Measurements from ENCODE around the gene RNH1.

RNH1 gene

GRCh38 chr11:536841-537621 is 30.0 kb upstream of the RNH1 start, which contains the start of gene LRRC56:
Gene LRRC56 (plus strand): TSS chr11:537527. CDS start chr11:540685, 3,158 bp downstream.
- peak; percentile 89 for DNase-seq

DNA sequence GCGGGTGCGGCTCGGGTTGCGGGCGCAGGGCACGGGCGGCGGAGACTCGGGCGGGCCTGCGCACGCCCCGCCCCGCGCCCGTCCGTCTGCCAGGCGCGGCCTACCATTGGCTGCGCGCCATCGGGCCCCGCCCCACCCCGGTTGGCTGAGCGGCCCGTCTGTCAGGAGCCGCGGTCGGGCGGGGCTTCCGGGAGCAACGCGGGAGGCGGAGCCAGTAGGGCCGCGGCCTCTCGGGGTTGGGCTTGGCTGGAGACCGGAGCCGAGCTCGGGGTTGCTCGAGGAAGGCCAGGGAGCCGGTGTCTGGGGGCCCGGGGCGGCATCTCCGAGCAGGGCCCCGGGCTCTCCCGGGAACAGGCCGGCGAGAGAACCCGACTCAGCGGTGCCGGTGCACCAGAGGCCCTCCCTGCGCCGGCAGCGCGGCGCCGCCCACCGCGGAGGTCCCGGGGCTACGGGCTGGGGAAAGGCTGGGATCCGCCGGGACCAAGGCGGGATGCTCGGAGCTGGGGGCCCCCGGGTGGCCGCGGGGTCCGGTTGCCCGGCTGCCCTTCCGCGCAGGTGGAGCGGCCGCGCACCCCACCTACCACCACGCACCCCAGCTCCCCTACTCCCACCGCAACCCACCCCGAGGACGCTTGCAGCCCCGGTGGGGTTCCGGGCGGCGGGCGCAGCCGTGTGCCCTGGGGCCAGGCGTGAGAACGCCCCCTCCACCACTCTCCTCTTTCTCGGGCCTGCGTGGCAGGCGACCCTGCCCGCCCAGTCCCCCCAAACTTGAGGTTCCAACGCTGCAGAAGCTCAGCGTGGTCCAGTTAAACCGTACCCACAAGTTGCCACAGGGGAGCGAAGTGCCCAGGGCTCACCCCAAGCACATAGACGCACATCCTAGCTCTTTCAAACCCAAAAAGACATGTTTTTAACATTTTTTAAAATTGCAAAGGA is 28.7 kb upstream of the RNH1 start, which contains the start of gene HRAS:
HRAS (minus strand) TSS at position 58 of the 936 bp plus-strand sequence.
- peak; percentile 93 for DNase-seq

- DNase-seq, result no peak
Measured at GRCh38 chr11:535210-535518, 28.1 kb upstream of the RNH1 start.

GRCh38 chr11:534396-535209 is 27.6 kb upstream of the RNH1 start:
- DNase-seq, result peak; percentile 25

DNA sequence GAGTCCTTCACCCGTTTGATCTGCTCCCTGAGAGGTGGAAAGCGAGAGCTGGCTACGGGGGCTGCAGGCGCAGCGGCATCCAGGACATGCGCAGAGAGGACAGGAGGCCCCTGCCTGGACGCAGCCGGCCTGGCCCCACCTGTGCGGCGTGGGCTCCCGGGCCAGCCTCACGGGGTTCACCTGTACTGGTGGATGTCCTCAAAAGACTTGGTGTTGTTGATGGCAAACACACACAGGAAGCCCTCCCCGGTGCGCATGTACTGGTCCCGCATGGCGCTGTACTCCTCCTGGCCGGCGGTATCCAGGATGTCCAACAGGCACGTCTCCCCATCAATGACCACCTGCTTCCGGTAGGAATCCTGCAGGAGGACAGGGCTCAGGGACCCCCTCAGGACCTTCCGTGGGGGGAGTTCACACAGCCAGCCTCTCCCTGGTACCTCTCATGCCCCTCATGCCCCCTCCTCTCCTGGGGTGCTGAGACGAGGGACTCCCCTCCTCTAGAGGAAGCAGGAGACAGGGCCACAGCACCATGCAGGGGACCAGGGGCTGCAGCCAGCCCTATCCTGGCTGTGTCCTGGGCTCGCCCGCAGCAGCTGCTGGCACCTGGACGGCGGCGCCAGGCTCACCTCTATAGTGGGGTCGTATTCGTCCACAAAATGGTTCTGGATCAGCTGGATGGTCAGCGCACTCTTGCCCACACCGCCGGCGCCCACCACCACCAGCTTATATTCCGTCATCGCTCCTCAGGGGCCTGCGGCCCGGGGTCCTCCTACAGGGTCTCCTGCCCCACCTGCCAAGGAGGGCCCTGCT is 26.7 kb upstream of the RNH1 start:
- no peak for DNase-seq

GRCh38 chr11:532986-533585 is 26.0 kb upstream of the RNH1 start:
- no peak for DNase-seq

GRCh38 chr11:532527-532985 is 25.5 kb upstream of the RNH1 start:
- DNase-seq, result no peak

- DNase-seq, result no peak
Measured at GRCh38 chr11:531919-532526, 25.0 kb upstream of the RNH1 start.

DNA sequence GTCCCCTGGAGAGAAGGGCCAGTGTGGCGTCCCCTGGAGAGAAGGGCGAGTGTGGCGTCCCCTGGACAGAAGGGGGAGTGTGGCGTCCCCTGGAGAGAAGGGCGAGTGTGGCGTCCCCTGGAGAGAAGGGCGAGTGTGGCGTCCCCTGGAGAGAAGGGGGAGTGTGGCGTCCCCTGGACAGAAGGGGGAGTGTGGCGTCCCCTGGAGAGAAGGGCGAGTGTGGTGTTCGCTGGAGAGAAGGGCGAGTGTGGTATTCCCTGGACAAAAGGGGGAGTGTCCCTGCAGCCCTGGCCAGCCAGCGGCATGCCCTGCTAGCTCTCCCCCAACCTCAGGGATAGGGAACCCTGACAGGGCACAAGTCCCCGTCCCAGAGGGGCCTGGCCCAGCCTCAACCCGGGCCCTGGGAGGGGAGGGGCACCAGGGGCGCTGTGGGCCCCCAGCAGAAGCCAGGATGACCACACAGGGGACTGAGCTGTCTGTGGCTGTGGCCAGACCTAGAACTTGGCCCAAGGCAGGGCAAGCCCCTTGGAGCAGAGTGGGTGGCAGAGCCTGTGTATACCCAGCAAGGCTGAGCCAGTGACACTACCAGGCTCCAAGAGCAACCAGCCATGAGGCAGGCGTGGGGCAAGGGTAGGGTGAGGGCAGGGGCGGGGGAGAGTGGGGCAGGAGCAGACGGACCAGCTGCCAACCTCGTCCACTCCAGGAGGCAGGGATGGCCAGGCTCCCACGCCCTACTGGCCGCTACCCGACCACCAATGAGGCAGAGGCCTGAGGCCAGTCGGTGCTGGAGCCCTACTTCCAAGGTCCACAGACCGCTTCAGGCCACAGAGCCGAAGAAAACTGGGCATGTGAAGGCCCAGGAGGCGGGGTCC is 24.2 kb upstream of the RNH1 start:
- DNase-seq, result no peak

DNA sequence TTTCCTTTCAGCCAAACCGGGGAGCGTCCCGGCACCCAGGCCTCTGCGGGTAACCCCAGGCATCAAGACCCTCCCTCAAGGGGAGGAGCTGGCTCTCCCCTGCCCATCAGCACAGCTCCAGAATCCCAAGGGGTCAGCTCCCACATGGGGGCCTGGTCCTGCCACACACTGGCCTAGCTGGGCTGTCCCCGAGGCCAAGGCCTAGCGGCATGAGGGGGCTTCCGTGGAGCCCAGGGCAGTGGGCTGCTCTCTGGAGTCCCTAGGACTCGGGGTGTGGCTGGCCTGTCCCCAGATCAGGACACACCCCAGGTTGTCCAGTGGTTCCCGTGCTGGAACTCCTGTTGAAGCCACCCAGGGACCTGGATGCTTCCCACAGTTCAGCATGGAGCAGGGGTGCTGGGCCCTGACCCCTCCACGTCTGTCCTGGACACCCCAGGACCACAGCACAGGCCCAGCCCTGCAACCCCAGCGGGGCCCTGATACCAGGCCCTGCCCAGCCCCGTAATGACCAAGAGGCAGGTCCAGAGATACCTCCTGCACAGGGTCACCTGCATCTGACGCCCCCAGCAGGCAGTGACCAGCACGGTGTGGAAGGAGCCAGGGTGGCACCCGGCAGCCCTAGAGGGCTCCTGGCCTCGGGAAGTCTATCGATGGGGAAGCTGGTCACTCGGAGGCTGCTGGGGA is 22.8 kb upstream of the RNH1 start:
- DNase-seq, result no peak

GRCh38 chr11:528815-529727 is 22.0 kb upstream of the RNH1 start:
- no peak for DNase-seq

DNA sequence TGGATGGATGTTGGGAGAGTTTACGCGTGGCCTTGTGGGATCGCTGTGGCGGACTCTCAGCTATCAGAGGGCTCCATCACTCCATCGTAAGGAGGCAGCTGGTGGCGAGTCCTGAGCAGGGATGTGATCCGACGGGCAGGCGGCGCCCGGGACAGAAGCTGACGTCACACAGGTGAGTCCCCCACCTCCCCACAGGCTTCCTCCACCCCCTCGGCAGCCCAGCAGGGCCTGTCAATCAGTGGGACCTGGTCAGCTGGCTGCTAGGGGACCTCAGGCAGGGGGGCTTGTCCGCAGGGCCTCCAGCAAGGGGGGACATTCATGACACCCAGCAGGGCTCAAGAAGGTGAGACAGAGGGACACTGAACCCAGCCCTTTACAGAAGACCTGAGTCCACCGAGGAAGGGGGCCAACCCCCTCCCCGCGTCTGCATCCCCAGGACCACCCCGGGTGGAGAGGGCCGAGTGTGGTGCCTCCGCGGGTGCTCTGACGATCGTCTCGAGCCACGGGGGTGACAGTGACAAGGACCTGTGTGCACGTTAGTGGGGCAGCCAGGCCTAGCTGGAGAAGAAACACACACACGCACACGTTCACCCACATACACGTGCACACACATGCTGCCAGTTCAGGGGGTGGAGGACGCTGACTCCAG is 21.2 kb upstream of the RNH1 start:
- no peak for DNase-seq

DNA sequence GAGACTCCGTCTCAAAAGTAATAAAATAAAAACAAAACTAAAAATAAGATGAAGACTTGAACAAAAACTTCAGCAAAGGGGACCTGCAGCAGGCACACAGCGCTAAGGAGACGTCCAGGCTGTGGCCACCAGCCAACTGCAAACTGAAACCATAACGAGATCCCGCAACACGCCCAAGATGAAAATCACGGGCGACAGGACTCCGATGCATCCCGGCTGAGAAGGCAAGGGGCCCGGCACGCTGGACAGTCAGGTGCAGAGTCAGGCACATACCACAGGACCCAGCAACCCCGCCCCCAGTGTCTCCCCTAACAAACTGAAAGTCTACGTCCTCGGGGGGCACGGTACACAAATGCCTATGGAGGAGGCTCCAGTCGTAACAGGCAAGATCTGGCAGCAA is 19.1 kb upstream of the RNH1 start:
- DNase-seq, result no peak

DNA sequence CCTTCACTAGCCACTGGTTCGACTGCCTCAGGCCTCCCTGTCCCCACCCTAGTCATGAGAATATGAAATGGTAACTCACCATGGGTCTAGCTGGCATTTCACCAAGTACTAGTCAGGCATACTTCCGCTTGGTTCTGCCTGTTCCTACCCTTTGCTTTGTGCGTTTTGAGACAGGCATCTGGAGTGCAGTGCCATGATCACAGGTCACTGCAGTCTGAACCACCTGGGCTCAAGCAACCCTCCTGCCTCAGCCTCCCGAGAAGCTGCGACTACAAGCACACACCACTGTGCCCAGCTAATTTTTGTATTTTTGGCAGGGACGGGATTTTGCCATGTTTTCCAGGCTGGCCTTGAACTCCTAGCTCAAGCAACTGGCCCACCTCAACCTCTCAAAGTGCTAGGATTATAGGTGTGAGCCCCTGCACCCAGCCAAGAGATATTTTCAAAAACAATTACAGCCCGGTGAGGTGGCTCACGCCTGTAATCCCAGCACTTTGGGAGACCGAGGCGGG is 14.2 kb upstream of the RNH1 start:
- DNase-seq, result no peak

DNA sequence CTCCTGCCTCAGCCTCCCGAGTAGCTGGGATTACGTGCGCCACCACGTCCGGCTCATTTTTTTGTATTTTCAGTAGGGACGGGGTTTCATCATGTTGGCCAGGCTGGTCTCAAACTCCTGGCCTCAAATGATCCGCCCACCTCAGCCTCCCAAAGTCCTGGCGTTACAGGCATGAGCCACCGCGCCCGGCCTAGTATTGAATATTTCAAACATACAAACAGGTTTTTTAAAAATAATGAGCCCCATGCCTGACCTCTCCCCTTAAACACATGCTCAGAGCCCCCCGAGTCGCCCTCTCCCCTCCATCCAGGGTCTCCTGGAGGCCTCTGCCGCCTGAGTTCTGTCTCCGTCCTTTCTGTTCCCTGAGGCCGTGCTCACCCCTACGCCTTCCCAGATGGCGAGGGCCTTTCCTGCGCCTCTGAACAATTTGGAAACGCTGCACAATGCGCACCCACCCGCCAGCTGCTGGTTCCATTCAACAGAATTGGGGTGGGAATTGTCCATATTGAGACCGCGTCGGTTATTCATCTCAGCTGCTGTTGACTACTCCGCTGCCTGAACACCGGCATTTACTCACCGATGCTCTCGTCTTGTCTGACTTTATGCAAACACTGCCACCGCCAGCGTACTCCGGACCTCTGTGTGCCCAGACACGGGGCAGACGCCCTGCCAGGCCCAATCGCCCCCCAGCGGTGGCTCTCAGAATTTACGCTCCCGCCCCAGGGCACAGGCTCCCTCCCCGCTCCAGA is 13.6 kb upstream of the RNH1 start:
- no peak for DNase-seq

DNA sequence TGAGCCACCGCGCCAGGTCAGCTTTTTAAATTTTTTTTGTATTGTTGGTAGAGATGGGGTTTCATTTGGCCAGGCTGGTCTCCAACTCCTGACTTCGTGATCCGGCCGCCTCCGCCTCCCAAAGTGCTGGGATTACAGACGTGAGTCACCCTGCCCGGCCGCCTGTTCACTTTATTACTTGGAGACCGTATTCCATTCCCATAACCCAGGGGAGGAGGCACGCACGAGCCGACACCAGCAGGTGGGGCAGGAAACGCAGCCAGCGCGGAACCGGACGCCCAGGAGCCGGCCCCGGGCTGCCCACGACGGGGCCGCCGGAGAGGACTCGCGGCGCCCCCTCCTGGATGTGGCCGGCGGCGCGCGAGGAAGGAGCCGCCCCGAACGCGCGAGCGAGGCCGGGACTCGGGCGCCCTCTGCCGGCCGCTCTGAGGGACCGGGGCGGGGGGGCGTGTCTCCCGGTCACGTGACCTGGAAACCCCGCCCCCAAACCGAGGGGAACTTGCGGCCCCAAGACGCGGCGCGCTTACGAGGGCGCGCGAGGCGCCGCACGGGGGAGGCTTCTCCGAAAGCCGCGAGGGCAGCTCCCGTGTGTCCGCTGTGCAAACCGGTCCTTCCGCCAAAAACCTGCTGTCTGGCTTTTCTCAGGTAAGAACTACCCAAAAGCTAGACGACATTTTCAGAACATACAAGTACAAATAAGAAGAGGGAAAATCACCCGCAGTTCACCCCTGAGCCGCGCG is 11.6 kb upstream of the RNH1 start:
- no peak for DNase-seq

All from NCI-H1436 (cell line).